ENCODE data around the gene RSAD2. TPM values are rescaled to one million over a fixed set of nuclear protein-coding genes. Genes with fewer than 3 reads are reported as not detected.
"Not testable (repeated sequence)": the region's sequence is repeated elsewhere in the genome, so short reads cannot be mapped to it uniquely, and the experiment has no call there.

The RSAD2 gene, protein sequence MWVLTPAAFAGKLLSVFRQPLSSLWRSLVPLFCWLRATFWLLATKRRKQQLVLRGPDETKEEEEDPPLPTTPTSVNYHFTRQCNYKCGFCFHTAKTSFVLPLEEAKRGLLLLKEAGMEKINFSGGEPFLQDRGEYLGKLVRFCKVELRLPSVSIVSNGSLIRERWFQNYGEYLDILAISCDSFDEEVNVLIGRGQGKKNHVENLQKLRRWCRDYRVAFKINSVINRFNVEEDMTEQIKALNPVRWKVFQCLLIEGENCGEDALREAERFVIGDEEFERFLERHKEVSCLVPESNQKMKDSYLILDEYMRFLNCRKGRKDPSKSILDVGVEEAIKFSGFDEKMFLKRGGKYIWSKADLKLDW
- 1 to 10 TPM; 3.3 to 4.5 (median 4.0) TPM for polyA plus RNA-seq (ENCODE audit: insufficient read length in 3 of 3)

DNA sequence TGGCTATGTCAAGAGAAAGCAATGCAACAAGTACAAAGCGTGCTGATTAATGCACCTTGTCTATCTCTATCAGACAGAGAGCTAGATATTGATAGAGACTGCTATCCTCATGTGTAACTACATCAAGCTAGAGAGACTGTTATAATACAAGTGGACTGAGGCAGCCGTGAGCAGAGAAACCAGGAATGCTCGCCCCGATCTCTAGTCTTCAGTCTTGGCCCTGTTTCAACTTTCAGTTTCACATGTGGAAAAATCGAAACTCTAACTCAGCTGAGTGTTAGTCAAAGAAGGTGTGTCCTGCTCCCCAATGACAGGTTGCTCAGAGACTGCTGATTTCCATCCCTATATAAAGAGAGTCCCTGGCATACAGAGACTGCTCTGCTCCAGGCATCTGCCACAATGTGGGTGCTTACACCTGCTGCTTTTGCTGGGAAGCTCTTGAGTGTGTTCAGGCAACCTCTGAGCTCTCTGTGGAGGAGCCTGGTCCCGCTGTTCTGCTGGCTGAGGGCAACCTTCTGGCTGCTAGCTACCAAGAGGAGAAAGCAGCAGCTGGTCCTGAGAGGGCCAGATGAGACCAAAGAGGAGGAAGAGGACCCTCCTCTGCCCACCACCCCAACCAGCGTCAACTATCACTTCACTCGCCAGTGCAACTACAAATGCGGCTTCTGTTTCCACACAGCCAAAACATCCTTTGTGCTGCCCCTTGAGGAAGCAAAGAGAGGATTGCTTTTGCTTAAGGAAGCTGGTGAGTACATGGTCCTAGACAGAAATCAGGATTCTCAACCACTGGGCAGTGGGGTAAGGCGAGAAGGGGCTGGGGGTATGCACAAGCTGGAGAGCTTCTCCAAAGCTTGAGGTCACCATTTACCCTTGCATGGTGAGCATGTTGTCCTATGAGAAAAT, at the start of gene RSAD2:
RSAD2 (plus strand) TSS at position 376 of the 903 bp plus-strand sequence; CDS start at position 400, 24 bp downstream.
- DNase-seq (ENCODE audit: low read depth in 3 of 3, low spot score in 2 of 3) = no peak

DNA sequence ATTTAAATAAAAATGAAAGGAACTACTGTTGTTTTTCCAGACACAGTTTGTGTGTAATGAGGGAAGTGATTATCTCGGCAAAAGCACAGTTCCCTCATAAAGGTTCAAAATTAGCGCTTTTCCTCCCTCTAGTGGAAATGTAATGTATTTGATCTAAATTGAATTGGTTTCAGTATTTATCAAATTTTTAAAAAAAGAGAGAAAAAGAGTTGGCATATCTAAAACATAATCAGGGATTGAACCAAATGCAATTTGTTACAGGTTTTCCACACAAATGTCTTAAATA, 49.3 kb upstream of the RSAD2 start:
- peak in 2 of 3 donors; percentile 29 to 36 for DNase-seq (ENCODE audit: low read depth in 3 of 3, low spot score in 2 of 3)

DNA sequence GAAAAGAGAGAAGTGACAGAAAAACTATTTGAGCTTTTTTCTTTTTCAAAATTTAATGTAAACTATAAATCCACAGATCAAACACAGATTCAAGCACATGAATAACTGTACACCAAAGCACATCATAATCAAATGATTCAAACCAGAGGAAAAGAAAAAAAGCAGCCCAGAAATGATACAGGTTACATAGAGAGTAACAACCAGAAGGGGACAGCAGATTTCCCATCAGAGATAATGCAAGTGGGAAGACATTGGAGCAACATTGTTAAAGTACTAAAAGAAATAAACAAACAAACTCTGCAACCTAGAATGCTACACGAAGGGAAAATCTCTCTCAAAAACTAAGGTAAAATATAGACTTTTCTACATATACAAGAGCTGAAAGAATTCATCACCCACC, 46.3 kb upstream of the RSAD2 start:
- no peak for DNase-seq (ENCODE audit: low read depth in 3 of 3, low spot score in 2 of 3)

DNA sequence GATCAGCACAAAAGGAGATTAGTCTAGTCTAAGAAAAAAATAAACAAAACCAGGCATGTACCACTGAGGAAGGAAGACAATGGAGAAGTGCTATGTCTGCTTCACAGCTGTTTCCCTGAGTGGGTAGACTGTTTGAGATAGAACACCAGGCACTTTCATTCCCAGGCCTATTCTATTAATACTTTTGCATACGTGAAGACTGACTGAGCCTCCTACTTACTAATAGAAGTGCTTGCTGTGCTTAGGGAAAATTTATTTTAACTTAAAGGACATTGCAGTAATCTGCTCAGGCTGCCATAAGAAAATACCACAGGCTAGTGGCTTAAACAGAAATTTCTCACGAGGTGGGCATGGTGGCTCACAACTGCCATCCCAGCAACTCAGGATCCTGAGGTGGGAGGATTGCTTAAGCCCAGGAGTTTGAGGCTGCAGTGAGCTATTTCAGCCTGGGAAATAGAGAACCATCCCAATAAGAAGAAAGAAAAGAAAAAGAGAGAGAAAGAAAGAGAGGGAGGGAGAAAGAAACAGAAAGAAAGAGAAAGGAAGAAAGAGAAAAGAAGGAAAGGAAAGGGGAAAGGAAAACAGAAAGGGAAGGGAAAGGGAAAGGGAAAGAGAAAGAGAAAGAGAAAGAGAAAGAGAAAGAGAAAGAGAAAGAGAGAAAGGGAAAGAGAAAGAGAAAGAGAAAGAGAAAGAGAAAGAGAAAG, 44.8 kb upstream of the RSAD2 start:
- no peak for DNase-seq (ENCODE audit: low read depth in 3 of 3, low spot score in 2 of 3)

DNA sequence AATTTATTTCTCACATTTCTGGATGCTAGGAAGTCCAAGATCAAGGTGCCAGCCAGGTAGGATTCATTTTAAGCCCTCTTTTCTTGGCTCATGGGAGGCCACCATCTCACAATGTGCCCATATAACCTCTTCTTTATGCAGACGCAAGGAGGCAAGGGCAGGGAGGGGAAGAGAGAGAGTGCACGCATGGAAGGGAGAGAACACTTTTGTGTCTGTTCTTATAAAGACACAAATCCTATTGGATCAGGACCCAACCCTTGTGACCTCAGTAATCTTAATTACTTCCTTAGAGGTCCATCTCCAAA, 44.3 kb upstream of the RSAD2 start:
- DNase-seq (ENCODE audit: low read depth in 3 of 3, low spot score in 2 of 3) = no peak

DNA sequence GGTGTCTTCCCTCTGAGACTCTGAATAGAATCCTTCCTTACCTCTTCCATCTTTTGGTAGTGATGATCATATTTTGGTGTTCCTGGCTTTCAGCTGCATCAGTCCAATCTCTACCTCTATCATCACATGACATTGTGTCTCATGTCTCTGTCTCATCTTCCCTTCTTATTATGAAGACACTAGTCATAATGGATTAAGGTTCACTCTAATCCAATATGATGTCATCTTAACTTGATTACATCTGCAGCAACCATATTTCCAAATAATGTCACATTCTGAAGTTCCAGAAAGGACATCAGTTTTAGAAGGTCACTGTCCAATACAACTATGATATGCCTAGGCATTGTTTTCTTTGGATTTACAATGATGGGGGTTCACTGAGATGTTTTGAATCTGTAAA, 43.4 kb upstream of the RSAD2 start:
- no peak for DNase-seq (ENCODE audit: low read depth in 3 of 3, low spot score in 2 of 3)

DNA sequence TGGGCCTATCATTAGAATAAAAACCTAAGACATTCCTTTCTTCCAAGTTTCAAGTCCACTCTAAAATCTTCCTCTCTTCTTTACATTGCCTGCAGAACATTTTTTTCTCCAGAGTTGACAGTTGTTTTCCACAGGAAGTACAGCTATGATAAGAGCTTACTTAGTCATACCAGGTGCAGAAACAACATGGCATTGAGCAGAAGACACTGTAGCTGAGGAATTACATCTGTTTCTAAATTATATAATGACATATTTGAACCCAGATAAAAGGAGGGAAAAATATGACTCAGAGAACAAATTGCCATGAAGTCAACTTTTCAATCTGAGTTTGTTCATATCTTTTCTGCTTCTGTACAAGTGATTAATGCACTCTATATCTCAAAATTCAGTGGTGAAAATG, 42.1 kb upstream of the RSAD2 start:
- DNase-seq (ENCODE audit: low read depth in 3 of 3, low spot score in 2 of 3) = no peak

DNA sequence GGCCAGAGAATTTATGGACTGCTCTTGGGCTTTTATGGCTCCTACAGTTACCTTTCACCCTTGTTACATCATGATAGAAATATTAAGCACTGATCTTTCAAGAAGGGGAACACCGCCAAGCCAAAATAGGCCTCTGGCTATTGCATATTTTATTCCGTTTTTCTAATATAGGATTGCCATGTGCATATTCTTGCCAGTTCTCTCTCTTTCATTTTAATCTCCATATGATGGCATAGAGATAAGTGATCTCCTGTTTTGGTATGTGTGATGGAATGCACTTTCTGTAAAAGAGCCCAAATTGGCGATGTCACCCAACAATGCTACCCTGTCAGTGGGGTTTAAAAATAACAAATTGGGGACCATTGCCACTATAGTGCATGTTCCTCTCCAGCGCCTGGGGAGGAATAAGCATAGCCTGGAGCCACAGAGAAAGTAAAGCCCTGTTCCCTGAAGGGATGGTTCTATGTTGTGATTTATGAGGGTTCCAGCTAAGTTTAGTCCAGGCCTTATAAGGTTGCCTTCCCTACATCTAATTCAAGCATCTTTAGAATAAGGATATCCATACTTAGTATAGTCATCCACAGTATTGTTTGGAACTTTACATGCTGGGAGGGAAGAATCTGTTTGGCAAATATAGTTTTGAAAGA, 38.8 kb upstream of the RSAD2 start:
- DNase-seq (ENCODE audit: low read depth in 3 of 3, low spot score in 2 of 3) = no peak

DNA sequence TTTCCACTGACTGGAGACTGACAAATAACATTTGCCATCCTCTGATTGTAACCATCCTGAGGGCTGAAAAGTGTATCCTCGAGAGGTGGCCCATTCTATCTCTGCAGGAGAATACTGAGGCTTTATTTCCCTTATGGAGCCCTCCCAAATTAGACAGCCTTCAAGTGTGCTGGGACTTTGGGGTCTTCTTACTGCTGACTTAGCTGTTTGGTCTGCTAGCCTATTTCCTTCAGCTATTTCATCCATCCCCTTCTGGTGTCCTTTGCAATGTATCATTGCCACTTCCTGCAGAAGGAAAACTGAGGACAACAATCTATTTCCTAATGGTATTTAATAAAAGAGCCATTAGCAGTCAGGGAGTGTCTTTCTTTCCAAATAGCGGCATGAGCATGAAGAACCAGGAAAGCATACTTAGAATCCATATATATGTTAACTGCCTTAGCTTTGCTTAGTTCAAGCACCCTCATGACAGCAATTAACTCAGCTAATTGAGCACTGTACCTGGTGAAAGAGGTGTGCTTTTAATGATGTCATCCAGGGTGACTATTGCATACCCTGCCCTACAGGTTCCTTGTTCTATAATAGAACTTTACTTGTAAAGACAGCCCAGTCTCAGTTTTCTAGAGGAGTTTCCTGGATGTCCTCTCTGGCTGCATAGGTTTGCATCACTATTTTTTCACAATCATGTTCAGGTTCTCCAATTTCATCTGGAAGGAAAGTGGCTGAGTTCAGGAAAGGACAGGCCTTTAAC, 35.9 kb upstream of the RSAD2 start:
- no peak for DNase-seq (ENCODE audit: low read depth in 3 of 3, low spot score in 2 of 3)

DNA sequence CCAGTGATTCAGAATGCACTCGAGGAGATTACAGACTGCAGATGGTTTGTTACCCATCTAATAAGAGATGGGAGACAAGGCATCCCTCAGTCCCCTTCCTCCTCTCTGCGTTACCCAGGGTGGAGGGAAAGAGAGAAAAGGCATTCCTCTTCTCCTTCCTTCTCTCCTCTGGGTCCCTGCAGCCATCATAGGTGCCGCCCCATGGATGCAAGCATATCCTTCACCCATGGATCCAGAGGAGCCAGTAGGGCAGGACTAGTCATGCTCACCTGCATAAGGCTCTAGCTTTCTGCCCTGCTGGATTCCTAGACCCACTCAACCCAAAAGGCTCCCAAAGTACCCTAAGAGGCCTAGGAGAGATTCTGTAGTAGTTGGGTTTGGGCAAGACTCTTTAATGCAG, 32.3 kb upstream of the RSAD2 start:
- no peak for DNase-seq (ENCODE audit: low read depth in 3 of 3, low spot score in 2 of 3)

DNA sequence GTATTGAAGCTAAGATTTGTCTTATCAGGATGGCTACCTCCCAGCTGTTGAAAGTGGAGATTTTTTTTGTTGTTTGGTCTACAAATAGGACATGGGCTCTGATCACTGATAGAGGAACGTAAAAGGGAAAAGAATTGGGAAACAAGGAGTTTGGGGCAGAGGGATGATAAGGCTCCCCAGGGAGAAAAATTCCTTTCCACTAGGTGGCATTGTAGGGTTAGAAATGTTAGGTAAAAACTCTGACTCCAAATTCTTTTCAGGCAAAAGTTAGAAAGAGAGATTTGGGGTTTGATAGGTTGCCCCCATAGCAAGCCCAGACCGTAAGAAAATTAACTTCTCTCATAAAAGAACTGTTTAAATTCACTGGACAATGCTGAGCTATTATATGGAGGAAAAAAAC, 31.7 kb upstream of the RSAD2 start:
- DNase-seq (ENCODE audit: low read depth in 3 of 3, low spot score in 2 of 3) = no peak

DNA sequence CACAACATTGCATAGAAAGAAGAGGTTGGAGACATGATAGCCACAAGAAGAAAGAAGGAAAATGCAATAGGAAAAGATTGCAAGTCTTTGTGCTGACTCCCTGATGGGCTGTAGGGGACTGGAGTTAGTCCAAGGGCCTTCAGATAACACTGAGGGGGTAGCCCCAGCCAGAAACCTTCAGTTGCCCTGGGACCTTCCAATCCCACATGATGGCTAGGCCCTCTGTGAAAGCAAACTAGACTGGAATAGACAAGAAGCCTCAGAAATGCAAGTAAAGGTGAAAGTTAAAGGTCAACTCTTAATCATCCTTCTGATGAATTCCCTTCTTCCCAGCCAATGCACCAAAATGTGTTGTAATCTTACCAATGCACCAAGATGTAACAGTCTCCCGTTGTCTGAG, 31.0 kb upstream of the RSAD2 start:
- no peak for DNase-seq (ENCODE audit: low read depth in 3 of 3, low spot score in 2 of 3)

DNA sequence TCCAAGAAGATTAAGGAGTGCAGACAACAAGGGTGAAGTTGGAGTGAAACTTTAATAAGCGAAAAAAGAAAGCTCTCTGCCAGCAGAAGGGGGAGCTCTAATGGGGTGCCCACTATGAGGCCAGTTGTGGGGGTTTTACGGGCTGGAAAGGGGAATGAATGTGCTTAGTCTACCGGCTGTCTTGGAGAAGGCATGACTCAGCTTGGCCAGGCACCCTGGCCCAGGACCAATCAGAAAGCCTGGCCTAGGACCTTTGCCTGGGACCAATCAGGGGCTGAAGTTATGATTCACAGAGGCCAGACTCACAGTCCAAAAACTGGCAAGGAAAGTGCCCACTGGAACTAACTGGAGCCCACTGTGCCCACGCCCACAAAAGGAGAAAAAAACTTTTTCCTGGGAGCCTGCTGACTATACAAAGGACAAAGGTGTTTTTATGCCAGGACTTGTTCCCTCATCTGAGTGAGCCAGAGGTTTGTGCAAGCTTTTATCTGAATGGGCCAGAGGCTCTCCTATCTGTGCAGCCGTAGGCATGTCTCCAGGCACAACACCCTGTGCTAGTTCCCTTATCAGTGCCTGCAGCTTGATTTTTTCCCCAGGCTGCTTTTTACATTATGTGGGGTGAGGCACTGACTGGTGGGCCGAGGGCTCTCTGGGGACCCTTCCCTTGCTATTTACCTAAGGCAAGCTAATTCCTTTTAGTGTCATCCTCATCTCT, 30.5 kb upstream of the RSAD2 start:
- no peak for DNase-seq (ENCODE audit: low read depth in 3 of 3, low spot score in 2 of 3)

DNA sequence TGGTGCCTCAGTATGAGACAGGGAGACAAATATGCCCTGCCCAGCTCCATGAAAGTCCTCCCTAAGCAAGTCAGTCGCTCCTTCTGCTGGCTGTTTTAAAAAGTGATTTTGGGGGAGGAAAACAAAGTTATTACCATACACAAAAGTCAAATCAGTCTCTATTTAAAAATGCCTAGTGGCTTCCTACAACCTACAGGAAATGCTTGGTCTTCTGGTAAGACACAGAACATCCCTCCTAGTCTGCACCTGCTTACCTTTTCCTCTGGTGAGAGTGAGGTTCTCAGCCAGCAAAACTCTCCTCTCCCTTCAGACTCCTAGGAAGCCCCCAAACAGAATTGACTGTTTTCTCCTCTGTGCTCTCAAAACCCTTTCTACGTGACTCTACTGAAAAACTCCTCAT, 25.4 kb upstream of the RSAD2 start:
- DNase-seq (ENCODE audit: low read depth in 3 of 3, low spot score in 2 of 3) = no peak

DNA sequence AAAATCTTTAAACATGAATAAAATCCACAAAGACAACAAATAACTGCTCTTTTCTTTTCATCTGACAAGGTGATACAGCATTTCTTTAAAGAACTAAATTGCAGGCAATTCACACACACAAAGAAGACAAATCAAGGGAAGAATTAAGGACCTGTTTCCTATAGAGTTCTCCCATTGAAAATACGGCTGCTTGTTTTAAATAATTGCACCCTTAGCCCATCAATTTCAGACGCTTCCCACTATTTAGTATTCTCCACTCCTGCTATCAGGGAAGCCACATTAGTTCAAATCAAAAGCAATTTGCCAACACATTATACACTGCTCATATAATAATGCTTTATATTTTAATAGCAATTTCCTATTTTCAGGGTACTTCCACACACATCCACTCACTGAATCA, 23.2 kb upstream of the RSAD2 start:
- DNase-seq (ENCODE audit: low read depth in 3 of 3, low spot score in 2 of 3) = no peak

DNA sequence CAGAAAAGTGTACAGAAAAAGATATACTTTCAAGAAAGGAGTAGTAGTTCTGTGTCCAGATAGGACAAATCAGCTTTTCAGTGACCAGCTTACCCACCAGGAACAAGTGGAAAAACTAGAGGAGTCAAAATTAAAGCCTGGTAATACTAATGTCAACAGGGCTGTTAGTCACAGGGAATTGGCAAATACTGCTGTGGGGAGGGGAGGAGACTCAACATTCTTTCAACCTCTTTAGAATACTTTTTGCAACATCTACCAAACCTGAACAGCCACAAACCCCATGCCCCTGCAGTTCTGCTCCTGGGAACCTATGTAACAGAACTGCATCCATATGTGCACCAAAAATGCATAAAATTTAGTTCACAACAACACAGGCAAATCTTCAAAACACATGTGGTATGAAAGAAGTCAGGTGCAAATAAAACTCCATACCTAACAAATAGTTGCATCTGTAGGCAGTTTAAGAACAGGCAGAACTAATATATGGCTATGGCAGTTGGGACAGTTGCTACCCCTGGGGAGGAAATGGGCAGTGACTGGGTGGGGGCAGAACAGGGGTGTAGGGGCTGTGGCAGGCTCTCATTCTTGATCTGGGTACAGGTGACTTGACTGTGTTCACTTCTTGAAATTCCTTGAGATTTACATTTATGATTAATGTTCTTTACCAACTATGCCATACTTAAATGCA, 21.6 kb upstream of the RSAD2 start:
- no peak for DNase-seq (ENCODE audit: low read depth in 3 of 3, low spot score in 2 of 3)

DNA sequence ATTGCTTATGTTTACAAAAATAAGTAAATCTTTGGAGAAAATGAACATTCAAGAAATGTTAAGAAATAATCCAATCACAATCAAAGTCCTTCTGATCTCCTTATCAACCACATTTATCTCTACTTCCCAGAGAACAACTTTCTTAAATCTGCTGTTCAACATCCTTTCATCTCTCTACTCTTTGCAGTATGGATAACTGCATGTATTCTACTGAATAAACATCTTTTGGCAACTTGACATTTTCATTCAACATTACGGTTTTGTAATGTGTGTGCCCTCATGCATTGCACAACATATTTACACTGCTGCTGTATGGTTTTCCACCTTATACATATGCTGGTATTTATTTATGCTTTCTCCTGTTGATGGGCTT, 21.0 kb upstream of the RSAD2 start:
- no peak for DNase-seq (ENCODE audit: low read depth in 3 of 3, low spot score in 2 of 3)

DNA sequence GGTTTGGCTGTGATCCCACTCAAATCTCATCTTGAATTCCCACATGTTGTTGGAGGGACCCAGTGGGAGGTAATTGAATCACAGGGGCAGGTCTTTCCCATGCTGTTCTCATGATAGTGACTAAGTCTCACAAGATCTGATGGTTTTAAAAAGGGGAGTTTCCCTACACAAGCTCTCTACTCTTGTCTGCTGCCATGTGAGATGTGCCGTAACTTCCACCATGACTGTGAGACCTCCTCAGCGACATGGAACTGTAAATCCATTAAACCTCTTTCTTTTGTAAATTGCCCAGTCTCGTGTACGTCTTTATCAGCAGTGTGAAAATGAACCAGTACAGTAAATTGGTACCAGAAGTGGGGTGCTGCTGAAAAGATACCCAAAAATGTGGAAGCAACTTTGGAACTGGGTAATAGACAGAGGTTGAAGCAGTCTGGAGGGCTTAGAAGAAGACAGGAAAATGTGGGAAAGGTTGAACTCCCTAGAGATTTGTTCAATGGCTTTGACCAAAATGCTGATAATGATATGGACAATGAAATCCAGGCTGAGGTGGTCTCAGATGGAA, 19.0 kb upstream of the RSAD2 start:
- not testable (repeated sequence) for DNase-seq (ENCODE audit: low read depth in 3 of 3, low spot score in 2 of 3)

DNA sequence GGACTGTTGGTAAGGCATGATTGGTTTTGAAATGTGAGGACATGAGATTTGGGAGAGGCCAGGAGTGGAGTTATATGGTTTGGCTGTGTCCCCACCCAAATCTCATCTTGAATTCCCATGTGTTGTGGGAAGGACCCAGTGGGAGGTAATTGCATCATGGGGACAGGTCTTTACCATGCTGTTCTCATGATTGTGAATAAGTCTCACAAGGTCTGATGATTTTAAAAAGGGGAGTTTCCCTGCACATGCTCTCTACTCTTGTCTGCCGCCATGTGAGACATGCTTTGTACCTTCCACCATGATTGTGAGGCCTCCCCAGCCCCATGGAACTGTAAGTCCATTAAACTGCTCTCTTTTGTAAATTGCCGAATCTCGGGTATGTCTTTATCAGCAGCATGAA, 17.3 kb upstream of the RSAD2 start:
- no peak for DNase-seq (ENCODE audit: low read depth in 3 of 3, low spot score in 2 of 3)
